ENCODE data around the gene APOA5. TPM values are rescaled to one million over a fixed set of nuclear protein-coding genes. Genes with fewer than 3 reads are reported as not detected.

APOA5 gene
- total RNA-seq, 5 donors from 2014 or later (not counting 1 experiment from before 2014, with no cell fraction given): 0.19 to 0.85 TPM; not detected in 3

DNA sequence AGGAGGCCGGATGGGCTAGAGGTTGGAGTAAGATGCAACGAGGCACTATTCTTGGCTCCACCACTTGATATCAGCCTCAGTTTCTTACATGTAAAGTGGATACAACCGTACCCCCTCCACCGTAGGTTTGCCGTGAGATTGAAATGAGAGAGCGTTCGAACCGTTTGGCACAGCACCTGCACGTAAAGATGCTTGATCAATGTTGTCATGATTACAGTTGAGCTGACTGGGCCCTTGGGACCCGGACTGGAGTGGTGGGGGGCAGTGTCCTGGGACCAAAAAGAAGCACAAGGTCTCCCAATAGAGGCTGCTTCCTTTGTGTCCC is 41.8 kb upstream of the APOA5 start:
- 96% methylated on average over 7 of the region's 10 CpGs for WGBS (ENCODE audit: insufficient coverage)
- Histone ChIP-seq H3K4me3 (ENCODE audit: control insufficient read depth in 1 of 2, extremely low read depth in 1 of 2, low read length in 1 of 2) (no peak overlapping the region), H3K27me3 (replicated peaks in 1 of 2; ENCODE audit: control insufficient read depth in 2 of 2, extremely low read depth in 1 of 2, insufficient read depth in 2 of 2, low read length in 1 of 2) (peaks cover 0 to 11% of the 10 kb centered on the region in 2 experiments), H3K4me1 (ENCODE audit: control insufficient read depth in 1 of 2, extremely low read depth in 1 of 2, insufficient read depth in 2 of 2, low read length in 2 of 2) (peaks cover 0 to 20% of the 10 kb centered on the region in 2 experiments), H3K27ac (ENCODE audit: low read length) (no peak overlapping the region), H3K36me3 (ENCODE audit: control insufficient read depth in 2 of 2, extremely low read depth in 1 of 2, insufficient read depth in 1 of 2, low read length in 1 of 2) (no peaks in the 10 kb centered on the region), H3K9me3 (no peaks in the 10 kb centered on the region)
- no peak for DNase-seq
- no peaks in the 10 kb centered on the region for H3K27me3 Mint-ChIP-seq
- H3K4me3 Mint-ChIP-seq: no peak overlapping the region
- no peak for ATAC-seq (replicated peaks in 1 of 4)
- POLR2A ChIA-PET: no interaction called here
- no peak overlapping the region for H3K27ac Mint-ChIP-seq
- CTCF ChIA-PET: no interaction called here
- H3K4me1 Mint-ChIP-seq: peaks cover 14 to 18% (median 15%) of the 10 kb centered on the region in 3 donors
- no peaks in the 10 kb centered on the region for H3K9me3 Mint-ChIP-seq
- no peaks in the 10 kb centered on the region for H3K36me3 Mint-ChIP-seq

DNA sequence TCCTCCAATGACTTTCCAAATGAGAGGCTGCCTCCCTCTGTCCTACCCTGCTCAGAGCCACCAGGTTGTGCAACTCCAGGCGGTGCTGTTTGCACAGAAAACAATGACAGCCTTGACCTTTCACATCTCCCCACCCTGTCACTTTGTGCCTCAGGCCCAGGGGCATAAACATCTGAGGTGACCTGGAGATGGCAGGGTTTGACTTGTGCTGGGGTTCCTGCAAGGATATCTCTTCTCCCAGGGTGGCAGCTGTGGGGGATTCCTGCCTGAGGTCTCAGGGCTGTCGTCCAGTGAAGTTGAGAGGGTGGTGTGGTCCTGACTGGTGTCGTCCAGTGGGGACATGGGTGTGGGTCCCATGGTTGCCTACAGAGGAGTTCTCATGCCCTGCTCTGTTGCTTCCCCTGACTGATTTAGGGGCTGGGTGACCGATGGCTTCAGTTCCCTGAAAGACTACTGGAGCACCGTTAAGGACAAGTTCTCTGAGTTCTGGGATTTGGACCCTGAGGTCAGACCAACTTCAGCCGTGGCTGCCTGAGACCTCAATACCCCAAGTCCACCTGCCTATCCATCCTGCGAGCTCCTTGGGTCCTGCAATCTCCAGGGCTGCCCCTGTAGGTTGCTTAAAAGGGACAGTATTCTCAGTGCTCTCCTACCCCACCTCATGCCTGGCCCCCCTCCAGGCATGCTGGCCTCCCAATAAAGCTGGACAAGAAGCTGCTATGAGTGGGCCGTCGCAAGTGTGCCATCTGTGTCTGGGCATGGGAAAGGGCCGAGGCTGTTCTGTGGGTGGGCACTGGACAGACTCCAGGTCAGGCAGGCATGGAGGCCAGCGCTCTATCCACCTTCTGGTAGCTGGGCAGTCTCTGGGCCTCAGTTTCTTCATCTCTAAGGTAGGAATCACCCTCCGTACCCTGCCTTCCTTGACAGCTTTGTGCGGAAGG is 40.9 kb upstream of the APOA5 start:
- Histone ChIP-seq H3K27ac (ENCODE audit: low read length) (no peak overlapping the region), H3K36me3 (ENCODE audit: control insufficient read depth in 2 of 2, extremely low read depth in 1 of 2, insufficient read depth in 1 of 2, low read length in 1 of 2) (no peaks in the 10 kb centered on the region), H3K27me3 (replicated peaks in 1 of 2; ENCODE audit: control insufficient read depth in 2 of 2, extremely low read depth in 1 of 2, insufficient read depth in 2 of 2, low read length in 1 of 2) (peaks cover 0 to 11% of the 10 kb centered on the region in 2 experiments), H3K4me1 (ENCODE audit: control insufficient read depth in 1 of 2, extremely low read depth in 1 of 2, insufficient read depth in 2 of 2, low read length in 2 of 2) (peaks cover 0 to 20% of the 10 kb centered on the region in 2 experiments), H3K4me3 (ENCODE audit: control insufficient read depth in 1 of 2, extremely low read depth in 1 of 2, low read length in 1 of 2) (no peak overlapping the region), H3K9me3 (no peaks in the 10 kb centered on the region)
- Mint-ChIP-seq H3K4me1 (peaks cover 14 to 18% (median 15%) of the 10 kb centered on the region in 3 donors), H3K9me3 (no peaks in the 10 kb centered on the region), H3K27me3 (no peaks in the 10 kb centered on the region), H3K4me3 (no peak overlapping the region), H3K36me3 (no peaks in the 10 kb centered on the region), H3K27ac (no peak overlapping the region)
- ChIA-PET CTCF (no interaction called here), POLR2A (no interaction called here)
- ATAC-seq (replicated peaks in 1 of 4) (no peak), DNase-seq (no peak)
- 83% methylated on average over 8 of the region's 13 CpGs for WGBS (ENCODE audit: insufficient coverage)

DNA sequence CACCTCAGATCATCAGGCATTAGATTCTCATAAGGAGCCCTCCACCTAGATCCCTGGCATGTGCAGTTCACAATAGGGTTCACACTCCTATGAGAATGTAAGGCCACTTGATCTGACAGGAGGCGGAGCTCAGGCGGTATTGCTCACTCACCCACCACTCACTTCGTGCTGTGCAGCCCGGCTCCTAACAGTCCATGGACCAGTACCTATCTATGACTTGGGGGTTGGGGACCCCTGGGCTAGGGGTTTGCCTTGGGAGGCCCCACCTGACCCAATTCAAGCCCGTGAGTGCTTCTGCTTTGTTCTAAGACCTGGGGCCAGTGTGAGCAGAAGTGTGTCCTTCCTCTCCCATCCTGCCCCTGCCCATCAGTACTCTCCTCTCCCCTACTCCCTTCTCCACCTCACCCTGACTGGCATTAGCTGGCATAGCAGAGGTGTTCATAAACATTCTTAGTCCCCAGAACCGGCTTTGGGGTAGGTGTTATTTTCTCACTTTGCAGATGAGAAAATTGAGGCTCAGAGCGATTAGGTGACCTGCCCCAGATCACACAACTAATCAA is 40.2 kb upstream of the APOA5 start:
- H3K27ac Mint-ChIP-seq: no peak overlapping the region
- H3K4me3 Mint-ChIP-seq: no peak overlapping the region
- CTCF ChIA-PET: no interaction called here
- Histone ChIP-seq H3K27me3 (replicated peaks in 1 of 2; ENCODE audit: control insufficient read depth in 2 of 2, extremely low read depth in 1 of 2, insufficient read depth in 2 of 2, low read length in 1 of 2) (peaks cover 0 to 14% of the 10 kb centered on the region in 2 experiments), H3K27ac (ENCODE audit: low read length) (no peak overlapping the region), H3K36me3 (ENCODE audit: control insufficient read depth in 2 of 2, extremely low read depth in 1 of 2, insufficient read depth in 1 of 2, low read length in 1 of 2) (no peaks in the 10 kb centered on the region), H3K4me3 (ENCODE audit: control insufficient read depth in 1 of 2, extremely low read depth in 1 of 2, low read length in 1 of 2) (no peak overlapping the region), H3K9me3 (no peaks in the 10 kb centered on the region), H3K4me1 (ENCODE audit: control insufficient read depth in 1 of 2, extremely low read depth in 1 of 2, insufficient read depth in 2 of 2, low read length in 2 of 2) (peaks cover 0 to 20% of the 10 kb centered on the region in 2 experiments)
- peaks cover 14 to 18% (median 15%) of the 10 kb centered on the region in 3 donors for H3K4me1 Mint-ChIP-seq
- no peaks in the 10 kb centered on the region for H3K36me3 Mint-ChIP-seq
- no peaks in the 10 kb centered on the region for H3K27me3 Mint-ChIP-seq
- POLR2A ChIA-PET: no interaction called here
- no peak for ATAC-seq (replicated peaks in 1 of 4)
- 83% methylated on average over 2 of the region's 7 CpGs for WGBS (ENCODE audit: insufficient coverage)
- DNase-seq: no peak
- H3K9me3 Mint-ChIP-seq: no peaks in the 10 kb centered on the region

DNA sequence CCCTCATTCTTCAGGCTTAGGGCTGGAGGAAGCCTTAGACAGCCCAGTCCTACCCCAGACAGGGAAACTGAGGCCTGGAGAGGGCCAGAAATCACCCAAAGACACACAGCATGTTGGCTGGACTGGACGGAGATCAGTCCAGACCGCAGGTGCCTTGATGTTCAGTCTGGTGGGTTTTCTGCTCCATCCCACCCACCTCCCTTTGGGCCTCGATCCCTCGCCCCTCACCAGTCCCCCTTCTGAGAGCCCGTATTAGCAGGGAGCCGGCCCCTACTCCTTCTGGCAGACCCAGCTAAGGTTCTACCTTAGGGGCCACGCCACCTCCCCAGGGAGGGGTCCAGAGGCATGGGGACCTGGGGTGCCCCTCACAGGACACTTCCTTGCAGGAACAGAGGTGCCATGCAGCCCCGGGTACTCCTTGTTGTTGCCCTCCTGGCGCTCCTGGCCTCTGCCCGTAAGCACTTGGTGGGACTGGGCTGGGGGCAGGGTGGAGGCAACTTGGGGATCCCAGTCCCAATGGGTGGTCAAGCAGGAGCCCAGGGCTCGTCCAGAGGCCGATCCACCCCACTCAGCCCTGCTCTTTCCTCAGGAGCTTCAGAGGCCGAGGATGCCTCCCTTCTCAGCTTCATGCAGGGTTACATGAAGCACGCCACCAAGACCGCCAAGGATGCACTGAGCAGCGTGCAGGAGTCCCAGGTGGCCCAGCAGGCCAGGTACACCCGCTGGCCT is 38.7 kb upstream of the APOA5 start:
- Mint-ChIP-seq H3K4me3 (no peak overlapping the region), H3K27me3 (no peaks in the 10 kb centered on the region), H3K9me3 (no peaks in the 10 kb centered on the region), H3K27ac (no peak overlapping the region), H3K36me3 (no peaks in the 10 kb centered on the region), H3K4me1 (peaks cover 6 to 8% (median 6%) of the 10 kb centered on the region in 3 donors)
- Histone ChIP-seq H3K27ac (ENCODE audit: low read length) (no peak overlapping the region), H3K36me3 (ENCODE audit: control insufficient read depth in 2 of 2, extremely low read depth in 1 of 2, insufficient read depth in 1 of 2, low read length in 1 of 2) (no peaks in the 10 kb centered on the region), H3K4me1 (ENCODE audit: control insufficient read depth in 1 of 2, extremely low read depth in 1 of 2, insufficient read depth in 2 of 2, low read length in 2 of 2) (peaks cover 0 to 7% of the 10 kb centered on the region in 2 experiments), H3K4me3 (ENCODE audit: control insufficient read depth in 1 of 2, extremely low read depth in 1 of 2, low read length in 1 of 2) (no peak overlapping the region), H3K9me3 (no peaks in the 10 kb centered on the region), H3K27me3 (replicated peaks in 1 of 2; ENCODE audit: control insufficient read depth in 2 of 2, extremely low read depth in 1 of 2, insufficient read depth in 2 of 2, low read length in 1 of 2) (peaks cover 0 to 14% of the 10 kb centered on the region in 2 experiments)
- WGBS (ENCODE audit: insufficient coverage): 84% methylated on average over 17 of the region's 17 CpGs
- ATAC-seq (replicated peaks in 1 of 4): no peak
- DNase-seq: no peak
- CTCF ChIA-PET: interaction anchor here in 1 of 2 donors (1.4 kb wide), 1 partner anchor 275 kb away, joined by 6 read pairs; no protein-coding TSS in a partner anchor
- POLR2A ChIA-PET: interaction anchor here in 1 of 2 donors (0.6 kb wide), 1 partner anchor 28 kb away, joined by 3 read pairs; no protein-coding TSS in a partner anchor

DNA sequence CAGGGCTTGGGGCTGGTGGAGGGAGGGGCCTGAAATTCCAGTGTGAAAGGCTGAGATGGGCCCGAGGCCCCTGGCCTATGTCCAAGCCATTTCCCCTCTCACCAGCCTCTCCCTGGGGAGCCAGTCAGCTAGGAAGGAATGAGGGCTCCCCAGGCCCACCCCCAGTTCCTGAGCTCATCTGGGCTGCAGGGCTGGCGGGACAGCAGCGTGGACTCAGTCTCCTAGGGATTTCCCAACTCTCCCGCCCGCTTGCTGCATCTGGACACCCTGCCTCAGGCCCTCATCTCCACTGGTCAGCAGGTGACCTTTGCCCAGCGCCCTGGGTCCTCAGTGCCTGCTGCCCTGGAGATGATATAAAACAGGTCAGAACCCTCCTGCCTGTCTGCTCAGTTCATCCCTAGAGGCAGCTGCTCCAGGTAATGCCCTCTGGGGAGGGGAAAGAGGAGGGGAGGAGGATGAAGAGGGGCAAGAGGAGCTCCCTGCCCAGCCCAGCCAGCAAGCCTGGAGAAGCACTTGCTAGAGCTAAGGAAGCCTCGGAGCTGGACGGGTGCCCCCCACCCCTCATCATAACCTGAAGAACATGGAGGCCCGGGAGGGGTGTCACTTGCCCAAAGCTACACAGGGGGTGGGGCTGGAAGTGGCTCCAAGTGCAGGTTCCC is 38.0 kb upstream of the APOA5 start, which contains the start of gene APOC3:
TSS of gene APOC3 (plus strand) at position 383 of the 659 bp plus-strand sequence. CDS start 676 bp downstream, outside the sequence.
- no peaks in the 10 kb centered on the region for H3K36me3 ChIP-seq (ENCODE audit: control insufficient read depth in 2 of 2, extremely low read depth in 1 of 2, insufficient read depth in 1 of 2, low read length in 1 of 2)
- Mint-ChIP-seq H3K27ac (no peak within 1 kb of the TSS), H3K4me1 (peaks cover under 1 to 1% (median under 1%) of the 10 kb centered on the region in 3 donors), H3K27me3 (no peaks in the 10 kb centered on the region), H3K9me3 (no peaks in the 10 kb centered on the region), H3K36me3 (no peaks in the 10 kb centered on the region), H3K4me3 (no peak within 1 kb of the TSS)
- H3K27me3 ChIP-seq (replicated peaks in 1 of 2; ENCODE audit: control insufficient read depth in 2 of 2, extremely low read depth in 1 of 2, insufficient read depth in 2 of 2, low read length in 1 of 2): peaks cover 0 to 11% of the 10 kb centered on the region in 2 experiments
- no peak for DNase-seq
- no peak for ATAC-seq (replicated peaks in 1 of 4)
- H3K9me3 ChIP-seq: no peaks in the 10 kb centered on the region
- ChIA-PET POLR2A (interaction anchor here in 1 of 2 donors (0.6 kb wide), 1 partner anchor 28 kb away, joined by 3 read pairs; no protein-coding TSS in a partner anchor), CTCF (interaction anchor here in 1 of 2 donors (1.4 kb wide), 1 partner anchor 276 kb away, joined by 6 read pairs; no protein-coding TSS in a partner anchor)
- no peak within 1 kb of the TSS for H3K27ac ChIP-seq (ENCODE audit: low read length)
- peaks cover 0 to 2% of the 10 kb centered on the region in 2 experiments for H3K4me1 ChIP-seq (ENCODE audit: control insufficient read depth in 1 of 2, extremely low read depth in 1 of 2, insufficient read depth in 2 of 2, low read length in 2 of 2)
- 85% methylated on average over 5 of the region's 9 CpGs for WGBS (ENCODE audit: insufficient coverage)
- no peak within 1 kb of the TSS for H3K4me3 ChIP-seq (ENCODE audit: control insufficient read depth in 1 of 2, extremely low read depth in 1 of 2, low read length in 1 of 2)

Data from T-cell (primary cell).